Measurements from ENCODE around the gene LRMDA. TPM values are rescaled to one million over a fixed set of nuclear protein-coding genes. Genes with fewer than 3 reads are reported as not detected.
A peak's percentile ranks its signal among the peaks of the same experiment; 100 is the strongest.

The LRMDA gene
- total RNA-seq, 4 donors from 2014 or later, result 9.8 to 18.6 (median 15.8) TPM

GRCh38 chr10:75655791-75656451, 224.5 kb downstream of the LRMDA start:
- 36 to 47% methylated on average over 3 of the region's 3 CpGs for WGBS, 2 donors
- no peak overlapping the region for H3K4me3 ChIP-seq
- H3K4me1 ChIP-seq, result peaks cover 0 to 55% (median 8%) of the 10 kb centered on the region in 4 donors
- H3K36me3 ChIP-seq, result no peaks in the 10 kb centered on the region
- no peaks in the 10 kb centered on the region for H3K9me3 ChIP-seq
- no peaks in the 10 kb centered on the region for H3K27me3 ChIP-seq
- TF ChIP-seq EP300 (IDR thresholded peaks at IDR 0.05) (no peak), POLR2A (IDR thresholded peaks at IDR 0.05) (no peak), CTCF (IDR thresholded peaks at IDR 0.05) (no peak)
- DNase-seq (ENCODE audit: low spot score in 2 of 2), result no peak
- peak overlapping the region in 2 of 4 donors; percentile 53 to 56 for H3K27ac ChIP-seq

- DNase-seq (ENCODE audit: low spot score in 2 of 2), result no peak
- peaks cover 0 to 47% (median 8%) of the 10 kb centered on the region in 4 donors for H3K4me1 ChIP-seq
- H3K27me3 ChIP-seq, result no peaks in the 10 kb centered on the region
- H3K27ac ChIP-seq, result no peak overlapping the region
- H3K9me3 ChIP-seq, result no peaks in the 10 kb centered on the region
- 90 to 97% methylated on average over 2 of the region's 2 CpGs for WGBS, 2 donors
- TF ChIP-seq POLR2A (IDR thresholded peaks at IDR 0.05) (no peak), CTCF (IDR thresholded peaks at IDR 0.05) (no peak), EP300 (IDR thresholded peaks at IDR 0.05) (no peak)
- H3K36me3 ChIP-seq, result no peaks in the 10 kb centered on the region
- no peak overlapping the region for H3K4me3 ChIP-seq
These were observed 225.9 kb downstream of the LRMDA start for GRCh38 chr10:75657351-75657750.

DNA sequence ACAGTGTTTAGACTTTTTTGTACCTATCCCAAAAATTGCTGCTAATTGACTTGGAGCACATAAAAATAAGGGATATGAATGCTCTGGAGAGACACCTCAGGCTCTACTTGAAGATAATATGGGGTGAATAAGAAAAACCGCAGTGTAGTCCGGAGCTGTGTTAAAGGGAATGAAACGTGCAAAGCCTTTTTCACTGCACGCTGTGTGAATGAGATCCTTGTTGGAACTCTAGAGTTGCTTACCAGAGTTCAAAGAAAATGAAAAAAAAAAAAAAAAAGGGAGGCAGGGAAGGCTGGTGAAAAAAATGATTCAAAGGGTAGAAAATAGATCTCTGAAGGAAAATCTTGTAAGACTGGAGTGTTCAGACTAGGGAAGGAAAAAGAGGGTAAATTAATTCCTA, 226.6 kb downstream of the LRMDA start:
- Histone ChIP-seq H3K27ac (no peak overlapping the region), H3K9me3 (no peaks in the 10 kb centered on the region), H3K4me1 (peaks cover 0 to 54% (median 8%) of the 10 kb centered on the region in 4 donors), H3K27me3 (no peaks in the 10 kb centered on the region), H3K36me3 (no peaks in the 10 kb centered on the region), H3K4me3 (no peak overlapping the region)
- no peak for TF ChIP-seq CTCF (IDR thresholded peaks at IDR 0.05)
- TF ChIP-seq EP300 (IDR thresholded peaks at IDR 0.05), result no peak
- TF ChIP-seq POLR2A (IDR thresholded peaks at IDR 0.05), result no peak
- 37 to 49% methylated on average over 4 of the region's 4 CpGs for whole genome bisulfite sequencing, 2 donors
- no peak for DNase-seq (ENCODE audit: low spot score in 2 of 2)

DNA sequence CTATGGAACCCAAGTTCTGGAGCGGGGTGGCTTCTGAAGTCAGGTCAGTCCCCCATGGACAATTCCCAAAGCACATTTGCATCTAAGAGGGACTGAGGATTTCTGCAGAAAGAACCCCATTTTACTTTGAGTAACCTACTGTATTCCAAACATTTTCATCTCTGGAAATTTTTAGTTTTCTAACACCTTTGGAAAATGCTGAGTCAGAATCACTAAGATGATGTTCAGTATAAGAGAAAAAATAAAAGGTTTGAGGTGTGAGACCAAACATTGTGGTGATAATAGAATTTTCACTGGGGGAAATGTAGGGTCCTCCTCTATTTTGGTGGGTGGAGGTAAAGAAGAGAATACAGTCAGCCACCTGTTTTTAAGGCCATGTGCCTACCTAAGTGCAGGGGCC, 227.1 kb downstream of the LRMDA start:
- WGBS, 2 donors, result 72 to 75% methylated on average over 1 of the region's 1 CpG
- TF ChIP-seq POLR2A (IDR thresholded peaks at IDR 0.05) (no peak), CTCF (IDR thresholded peaks at IDR 0.05) (no peak), EP300 (IDR thresholded peaks at IDR 0.05) (no peak)
- Histone ChIP-seq H3K4me3 (no peak overlapping the region), H3K27ac (no peak overlapping the region), H3K36me3 (no peaks in the 10 kb centered on the region), H3K27me3 (no peaks in the 10 kb centered on the region), H3K4me1 (peaks cover 0 to 58% (median 8%) of the 10 kb centered on the region in 4 donors), H3K9me3 (no peaks in the 10 kb centered on the region)
- DNase-seq (ENCODE audit: low spot score in 2 of 2), result no peak

DNA sequence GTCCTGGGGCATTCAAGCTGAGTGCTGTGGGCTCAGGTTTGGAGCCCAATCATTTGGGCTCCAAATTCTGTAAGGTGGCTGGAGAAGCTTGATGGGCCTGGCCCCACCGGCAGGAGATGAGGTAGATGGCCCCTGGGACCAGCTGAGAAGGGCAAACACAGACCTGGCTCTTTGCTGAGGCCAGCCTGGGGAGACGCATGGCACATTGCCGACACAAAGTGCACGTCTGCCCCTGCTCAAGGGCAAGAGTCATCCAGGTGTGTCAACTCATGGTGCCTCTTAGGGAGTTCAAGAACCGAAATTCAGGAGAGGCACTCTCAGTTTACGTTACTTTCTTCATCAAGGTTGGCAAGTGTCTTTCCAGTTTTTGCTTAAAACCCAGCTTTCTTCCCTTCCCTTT, 227.5 kb downstream of the LRMDA start:
- H3K27me3 ChIP-seq, result no peaks in the 10 kb centered on the region
- DNase-seq (ENCODE audit: low spot score in 2 of 2), result no peak
- TF ChIP-seq CTCF (IDR thresholded peaks at IDR 0.05) (no peak), POLR2A (IDR thresholded peaks at IDR 0.05) (no peak), EP300 (IDR thresholded peaks at IDR 0.05) (no peak)
- no peaks in the 10 kb centered on the region for H3K36me3 ChIP-seq
- peaks cover 0 to 57% (median 8%) of the 10 kb centered on the region in 4 donors for H3K4me1 ChIP-seq
- no peak overlapping the region for H3K27ac ChIP-seq
- 96 to 97% methylated on average over 6 of the region's 6 CpGs for WGBS, 2 donors
- no peaks in the 10 kb centered on the region for H3K9me3 ChIP-seq
- no peak overlapping the region for H3K4me3 ChIP-seq

Data from tibial nerve (tissue), 4 donors.